Measurements from ENCODE around the gene TMEM233. TPM values are rescaled to one million over a fixed set of nuclear protein-coding genes. Genes with fewer than 3 reads are reported as not detected.

TMEM233 gene
- total and polyA plus RNA-seq, 9 of the 15 experiments (the other 6 are each of a cell fraction or from before 2014, with no cell fraction given): 0.04 to 0.17 (median 0.07) TPM; not detected in 2

DNA sequence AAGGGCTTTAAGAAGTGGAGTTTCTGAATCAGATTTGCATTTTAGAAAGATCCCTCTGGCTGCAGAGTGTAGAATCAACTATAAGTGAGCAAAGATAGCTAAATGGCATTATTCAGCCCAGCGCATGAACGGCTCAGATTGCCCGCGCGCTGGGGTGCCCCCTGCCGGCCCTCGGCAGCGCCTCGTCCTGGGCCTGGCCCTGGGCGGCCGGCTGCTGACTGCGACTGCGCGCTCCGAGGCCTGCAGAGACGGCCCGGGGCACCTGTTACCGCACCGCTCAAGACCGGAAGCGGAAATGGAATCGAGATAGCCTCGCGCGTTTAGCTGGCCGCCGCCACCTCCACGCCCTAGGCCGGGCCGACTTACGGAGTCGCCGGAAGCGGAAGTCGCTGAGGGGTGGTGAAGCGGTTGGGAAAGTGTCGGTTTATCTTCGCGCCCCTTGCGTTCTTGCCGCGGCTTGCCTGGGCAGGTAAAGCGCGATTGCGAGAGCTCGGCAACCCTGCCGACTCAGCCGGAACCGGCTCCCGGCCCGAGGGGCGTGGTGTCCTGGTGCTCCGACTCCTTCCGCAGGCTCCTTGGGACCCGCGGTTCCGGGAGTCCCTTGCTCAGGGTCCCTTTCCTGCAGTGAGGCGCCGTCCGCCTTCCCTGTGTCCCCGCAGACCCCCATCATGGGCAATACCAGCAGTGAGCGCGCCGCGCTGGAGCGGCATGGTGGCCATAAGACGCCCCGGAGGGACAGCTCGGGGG, 74.2 kb downstream of the TMEM233 start, which contains the start of gene PRKAB1 (continued):
- TF ChIP-seq SMAD4 (CRISPR knock-in tag; conservative IDR thresholded peaks at IDR 0.05) (peak; percentile 64; the same call in 1 of the 2 replicates), NCOR1 (IDR thresholded peaks at IDR 0.05) (peak; percentile 54), ILF3 (IDR thresholded peaks at IDR 0.05; ENCODE audit: borderline replicate concordance) (no peak), ZBTB5 (IDR thresholded peaks at IDR 0.05) (no peak), SUPT5H (IDR thresholded peaks at IDR 0.05) (peak; percentile 89), HOMEZ (CRISPR knock-in tag; IDR thresholded peaks at IDR 0.05) (no peak), XRCC3 (IDR thresholded peaks at IDR 0.05) (no peak), NRF1 (conservative IDR thresholded peaks at IDR 0.05 in 1 of 2, IDR thresholded peaks at IDR 0.05 in 1 of 2) (peak; percentile 90 to 92), SMARCA4 (IDR thresholded peaks at IDR 0.05) (no peak; the same call in 1 of the 2 replicates), ZNF239 (CRISPR knock-in tag; IDR thresholded peaks at IDR 0.05) (no peak), STAT5B (CRISPR knock-in tag; IDR thresholded peaks at IDR 0.05) (no peak), ZSCAN32 (CRISPR knock-in tag; IDR thresholded peaks at IDR 0.05) (no peak), ZKSCAN1 (IDR thresholded peaks at IDR 0.05; ENCODE audit: low read depth, low read length) (peak; percentile 77; the same call in 1 of the 2 replicates), ZBTB49 (CRISPR knock-in tag; IDR thresholded peaks at IDR 0.05; ENCODE audit: borderline replicate concordance) (no peak), FIP1L1 (IDR thresholded peaks at IDR 0.05; ENCODE audit: low read depth, low read length, poor library complexity, severe bottlenecking) (peak; percentile 80), ERF (CRISPR knock-in tag; IDR thresholded peaks at IDR 0.05) (no peak)
- TF ChIP-seq, protein P1, sequence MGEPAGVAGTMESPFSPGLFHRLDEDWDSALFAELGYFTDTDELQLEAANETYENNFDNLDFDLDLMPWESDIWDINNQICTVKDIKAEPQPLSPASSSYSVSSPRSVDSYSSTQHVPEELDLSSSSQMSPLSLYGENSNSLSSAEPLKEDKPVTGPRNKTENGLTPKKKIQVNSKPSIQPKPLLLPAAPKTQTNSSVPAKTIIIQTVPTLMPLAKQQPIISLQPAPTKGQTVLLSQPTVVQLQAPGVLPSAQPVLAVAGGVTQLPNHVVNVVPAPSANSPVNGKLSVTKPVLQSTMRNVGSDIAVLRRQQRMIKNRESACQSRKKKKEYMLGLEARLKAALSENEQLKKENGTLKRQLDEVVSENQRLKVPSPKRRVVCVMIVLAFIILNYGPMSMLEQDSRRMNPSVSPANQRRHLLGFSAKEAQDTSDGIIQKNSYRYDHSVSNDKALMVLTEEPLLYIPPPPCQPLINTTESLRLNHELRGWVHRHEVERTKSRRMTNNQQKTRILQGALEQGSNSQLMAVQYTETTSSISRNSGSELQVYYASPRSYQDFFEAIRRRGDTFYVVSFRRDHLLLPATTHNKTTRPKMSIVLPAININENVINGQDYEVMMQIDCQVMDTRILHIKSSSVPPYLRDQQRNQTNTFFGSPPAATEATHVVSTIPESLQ (CRISPR knock-in tag; IDR thresholded peaks at IDR 0.05): no peak; the same call in 1 of the 2 replicates
- TF ChIP-seq, protein P2, sequence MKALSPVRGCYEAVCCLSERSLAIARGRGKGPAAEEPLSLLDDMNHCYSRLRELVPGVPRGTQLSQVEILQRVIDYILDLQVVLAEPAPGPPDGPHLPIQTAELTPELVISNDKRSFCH (CRISPR knock-in tag; IDR thresholded peaks at IDR 0.05): no peak
- TF ChIP-seq, protein P2 (tag; IDR thresholded peaks at IDR 0.05): no peak; the same call in 1 of the 2 replicates

Data from K562 (cell line).